Endometrial microvascular endothelial cells (primary cell): ENCODE data around the gene LRRN2. TPM values are rescaled to one million over a fixed set of nuclear protein-coding genes. Genes with fewer than 3 reads are reported as not detected.
"Not testable (repeated sequence)": the region's sequence is repeated elsewhere in the genome, so short reads cannot be mapped to it uniquely, and the experiment has no call there.

Experiments
- in situ Hi-C: cut with HindIII; loops from 2 replicates; pipeline ENCODE4 v1.10.0; 2017; ENCODE audit warnings: low sequenced_read_pairs, low pct_unique_long_range_greater_than_20kb; ENCODE audit errors: inconsistent ontology term
- total RNA-seq: library from RNA; depleted of rRNA; stranded (reverse); fragments of >200 nt; gene quantifications from one replicate; pipeline ENCODE4 v1.2.3, GENCODE V29; 2015; ENCODE audit errors: inconsistent ontology term

The LRRN2 gene
- total RNA-seq, 1 donor from 2014 or later: not detected

DNA sequence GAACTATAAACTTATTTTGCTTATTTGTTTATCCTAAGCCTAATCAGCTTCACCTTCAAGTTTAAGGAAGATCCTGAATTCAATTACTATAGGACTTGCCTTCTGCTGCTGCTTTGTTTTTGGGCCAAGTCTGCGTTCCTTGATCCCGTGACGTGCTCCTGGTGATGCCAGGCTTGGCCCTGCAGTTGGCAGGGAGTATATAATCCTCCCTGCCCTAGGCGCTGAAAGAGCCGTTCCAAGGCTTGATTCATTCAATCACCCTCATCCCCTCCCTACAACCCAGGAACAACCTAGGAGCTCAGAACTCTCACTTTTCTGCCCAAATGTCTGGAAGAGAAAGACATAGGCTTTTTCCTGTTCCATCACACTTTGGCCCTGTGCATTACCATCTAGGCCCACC is 12.4 kb upstream of the LRRN2 start:
- in situ Hi-C loops: no loop called here

DNA sequence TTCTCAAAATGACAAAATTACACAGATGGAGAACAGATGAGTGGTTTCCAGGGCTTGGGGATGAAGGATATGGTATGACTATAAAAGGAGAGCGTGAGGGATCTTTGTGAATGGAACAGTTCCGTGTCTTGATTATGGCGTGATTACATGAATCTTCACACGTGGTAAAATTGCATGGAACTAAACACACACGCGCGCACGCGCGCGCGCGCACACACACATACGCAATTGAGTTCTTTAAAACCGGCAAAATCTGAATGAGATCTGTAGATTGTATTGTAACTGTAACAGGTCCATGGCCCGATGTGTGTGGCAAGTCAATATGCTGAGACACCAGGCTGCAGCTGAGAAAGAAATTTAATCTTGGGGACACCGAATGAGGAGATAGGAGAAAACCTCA is 11.1 kb upstream of the LRRN2 start:
- in situ Hi-C loops: no loop called here

DNA sequence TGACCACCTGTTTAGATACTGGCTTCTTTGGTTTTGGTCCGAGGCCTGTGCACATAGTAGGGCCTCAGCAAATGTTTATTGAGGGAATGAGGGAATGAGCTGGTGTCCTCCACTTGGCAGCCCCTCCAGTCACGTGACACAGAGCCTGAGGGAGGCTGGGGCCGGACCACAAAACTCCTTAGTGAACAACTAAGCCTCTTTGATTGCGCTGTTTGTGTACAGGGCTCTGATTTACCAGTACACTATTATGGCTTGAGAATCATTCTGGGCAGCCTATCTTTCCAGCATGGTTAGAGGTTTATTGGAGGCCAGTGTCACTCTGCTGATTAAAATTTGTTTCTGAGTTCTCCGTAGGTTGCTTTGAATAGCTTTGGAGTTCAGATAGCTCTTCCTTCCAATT is 10.2 kb upstream of the LRRN2 start:
- in situ Hi-C loops: no loop called here

DNA sequence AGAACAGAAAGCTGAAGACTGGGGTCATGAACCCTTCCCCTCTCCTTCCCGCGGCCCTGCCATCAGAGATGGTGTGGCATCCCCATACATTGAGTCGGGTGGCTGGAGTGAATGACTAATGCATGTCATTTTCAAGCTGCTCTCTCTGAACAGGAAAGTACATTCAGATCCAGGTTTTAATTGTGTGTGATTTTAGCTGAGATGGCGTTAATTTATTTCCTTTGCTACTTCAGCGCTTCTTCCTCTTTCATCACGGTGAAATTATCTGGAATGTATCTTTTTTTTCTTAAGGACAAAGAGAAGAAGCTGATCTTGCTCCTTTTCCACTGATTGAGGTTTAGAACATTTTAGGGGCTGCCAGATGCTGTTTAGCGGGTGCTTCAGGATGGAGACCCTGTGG is 8.6 kb upstream of the LRRN2 start:
- in situ Hi-C loops: no loop called here

DNA sequence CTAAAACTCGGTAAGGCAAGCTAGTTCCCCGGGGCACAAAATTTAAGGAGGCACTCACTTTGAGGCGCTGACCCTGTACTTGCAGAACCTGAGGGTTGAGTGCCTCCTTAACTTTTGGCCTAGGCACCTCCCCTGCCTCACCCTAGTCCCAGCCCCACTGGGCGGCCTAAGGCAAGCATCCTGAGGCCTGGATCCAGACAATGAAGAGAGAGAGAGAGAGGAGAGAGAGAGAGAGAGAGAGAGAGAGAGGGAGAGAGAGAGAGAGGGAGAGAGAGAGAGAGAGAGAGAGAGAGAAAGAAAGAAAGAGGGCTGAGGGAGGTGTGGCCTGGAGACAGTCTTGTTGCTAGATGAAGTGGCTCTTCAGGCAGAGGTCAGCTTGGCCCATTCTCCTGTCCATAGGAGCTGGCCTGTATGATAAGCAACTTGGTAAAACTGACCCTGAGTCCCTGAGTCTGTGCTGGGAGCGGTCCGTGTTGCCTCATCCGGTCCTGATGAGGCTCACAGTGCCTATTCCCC is 7.4 kb upstream of the LRRN2 start:
- in situ Hi-C loops: no loop called here

DNA sequence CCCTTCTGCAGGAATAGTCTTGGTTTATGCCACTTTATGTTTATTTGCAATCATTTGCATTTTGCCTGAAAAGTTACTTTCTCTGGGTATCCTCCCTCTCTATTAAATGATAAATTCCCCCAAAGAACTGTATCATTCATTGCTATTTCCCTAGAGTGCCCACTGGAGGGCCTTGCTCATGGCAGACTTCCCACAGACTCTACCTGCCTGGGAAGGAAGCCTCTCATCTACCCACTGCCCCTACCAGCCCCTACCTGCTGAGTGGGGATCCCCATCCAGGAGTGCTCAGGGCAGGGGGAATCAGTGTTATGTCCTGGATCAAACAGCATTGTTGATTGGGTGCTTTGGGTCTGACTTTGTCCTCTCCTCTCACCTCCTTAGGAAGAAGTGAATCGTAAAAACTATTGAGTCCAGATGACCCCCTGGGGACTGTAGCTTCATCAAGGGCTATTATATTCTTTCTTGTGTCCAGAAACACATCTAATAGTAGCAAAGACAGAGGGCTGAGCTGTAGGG is 6.8 kb upstream of the LRRN2 start:
- in situ Hi-C loops: no loop called here

DNA sequence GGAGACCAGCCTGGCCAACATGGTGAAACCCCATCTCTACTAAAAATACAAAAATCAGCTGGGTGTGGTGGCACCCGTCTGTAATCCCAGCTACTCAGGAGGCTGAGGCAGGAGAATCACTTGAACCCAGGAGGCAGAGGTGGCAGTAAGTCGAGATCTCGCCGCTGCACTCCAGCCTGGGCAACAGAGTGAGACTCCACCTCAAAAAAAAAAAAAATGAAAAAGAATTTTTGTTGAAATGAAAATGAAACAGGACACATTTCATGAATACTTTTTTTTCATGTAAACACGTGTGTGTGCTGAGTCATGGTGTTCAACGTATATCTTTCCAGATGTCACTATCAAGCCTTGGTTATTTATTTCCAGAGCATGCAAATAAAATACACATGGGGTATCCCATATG is 5.8 kb upstream of the LRRN2 start:
- in situ Hi-C loops: not testable (repeated sequence)

DNA sequence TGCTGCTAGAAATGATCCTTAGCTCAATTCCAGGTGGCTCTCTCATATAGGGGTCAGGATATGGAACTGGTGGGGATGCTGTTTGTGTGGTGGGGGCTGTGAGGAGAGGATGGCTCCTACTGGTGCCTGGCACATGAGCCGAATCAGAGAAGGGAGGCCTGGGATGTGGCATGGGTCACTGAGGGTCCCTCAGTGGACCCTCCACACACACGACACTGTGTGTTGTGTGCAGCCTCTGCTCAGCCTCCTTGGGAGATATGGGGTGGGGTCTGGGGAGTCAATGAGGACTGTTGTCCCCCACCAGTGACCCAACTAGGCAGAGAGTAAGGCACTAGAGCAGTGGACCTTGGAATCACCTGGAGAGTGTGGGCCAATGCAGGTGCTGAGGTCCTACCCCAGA is 3.2 kb upstream of the LRRN2 start:
- in situ Hi-C loops: no loop called here

DNA sequence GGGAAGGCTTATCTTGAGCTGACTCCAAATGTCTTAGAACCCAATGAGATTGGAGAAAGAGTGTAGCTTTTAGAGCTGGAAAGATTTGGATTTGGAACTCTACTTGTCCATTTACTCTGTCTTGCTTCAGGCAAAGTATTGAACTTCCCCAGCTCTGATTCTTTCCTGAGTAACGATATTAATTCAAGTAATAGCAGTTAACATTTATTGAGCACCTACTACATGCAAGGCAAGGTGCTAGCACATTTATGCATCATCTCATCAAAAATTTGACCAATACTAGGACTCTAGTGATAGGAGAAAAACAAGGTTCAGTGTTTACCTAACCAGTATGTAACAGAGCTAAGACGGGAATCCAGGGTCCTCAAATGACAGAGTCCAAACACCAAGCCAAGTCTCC is 2.5 kb upstream of the LRRN2 start:
- in situ Hi-C loops: no loop called here

DNA sequence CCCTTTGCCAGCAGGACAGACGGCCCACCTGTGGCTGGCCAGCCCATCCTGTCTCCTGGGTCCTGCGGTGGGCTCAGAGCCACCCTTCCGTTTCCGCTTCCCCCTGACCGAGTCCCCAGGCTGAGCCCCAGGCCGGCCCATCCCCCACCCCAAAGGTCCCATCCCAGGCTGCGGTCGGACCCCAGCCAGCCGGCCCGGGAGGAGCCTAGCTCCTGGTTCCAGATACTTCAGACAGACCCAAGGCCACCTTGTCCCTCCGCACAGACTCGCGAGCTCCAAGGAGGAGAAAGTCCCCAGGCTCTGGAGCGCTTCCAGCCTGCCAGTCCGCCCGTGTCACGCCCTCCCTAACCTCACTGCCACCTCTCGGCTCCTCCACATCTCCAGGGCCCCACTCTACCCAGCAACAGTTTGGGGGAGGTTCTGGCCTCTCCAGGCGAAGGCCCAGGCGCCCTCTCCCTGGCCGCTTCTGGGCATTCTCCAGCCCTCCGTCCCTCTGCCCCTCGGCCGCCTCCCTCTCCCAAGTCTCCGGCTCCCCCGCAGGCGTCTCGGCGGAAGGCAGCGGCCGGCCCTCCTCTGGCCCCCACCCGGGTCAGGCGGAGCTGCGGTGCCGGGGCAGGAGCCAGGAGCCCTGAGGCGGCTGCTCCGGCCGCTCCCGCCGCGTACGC is 835 bp downstream of the LRRN2 start:
- in situ Hi-C loops: no loop called here

DNA sequence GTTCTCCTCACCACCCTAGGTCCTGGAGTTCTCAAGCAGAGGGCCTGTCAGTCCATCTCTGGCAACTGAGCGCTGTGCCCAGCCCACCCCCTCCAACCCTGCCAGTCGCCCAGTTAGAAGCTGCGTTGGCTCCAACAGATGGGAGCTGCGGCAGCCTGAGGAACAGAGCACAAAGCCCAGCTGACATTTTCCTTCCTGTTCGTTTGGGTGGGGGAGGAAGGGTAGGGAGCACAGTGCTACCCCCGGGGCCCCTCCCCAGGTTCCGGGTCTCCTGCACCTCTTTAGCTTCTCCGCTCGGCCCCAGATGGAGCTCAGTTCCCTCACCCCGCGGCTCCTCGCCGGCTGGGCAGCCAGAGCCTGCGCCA is 1.4 kb downstream of the LRRN2 start:
- in situ Hi-C loops: no loop called here

DNA sequence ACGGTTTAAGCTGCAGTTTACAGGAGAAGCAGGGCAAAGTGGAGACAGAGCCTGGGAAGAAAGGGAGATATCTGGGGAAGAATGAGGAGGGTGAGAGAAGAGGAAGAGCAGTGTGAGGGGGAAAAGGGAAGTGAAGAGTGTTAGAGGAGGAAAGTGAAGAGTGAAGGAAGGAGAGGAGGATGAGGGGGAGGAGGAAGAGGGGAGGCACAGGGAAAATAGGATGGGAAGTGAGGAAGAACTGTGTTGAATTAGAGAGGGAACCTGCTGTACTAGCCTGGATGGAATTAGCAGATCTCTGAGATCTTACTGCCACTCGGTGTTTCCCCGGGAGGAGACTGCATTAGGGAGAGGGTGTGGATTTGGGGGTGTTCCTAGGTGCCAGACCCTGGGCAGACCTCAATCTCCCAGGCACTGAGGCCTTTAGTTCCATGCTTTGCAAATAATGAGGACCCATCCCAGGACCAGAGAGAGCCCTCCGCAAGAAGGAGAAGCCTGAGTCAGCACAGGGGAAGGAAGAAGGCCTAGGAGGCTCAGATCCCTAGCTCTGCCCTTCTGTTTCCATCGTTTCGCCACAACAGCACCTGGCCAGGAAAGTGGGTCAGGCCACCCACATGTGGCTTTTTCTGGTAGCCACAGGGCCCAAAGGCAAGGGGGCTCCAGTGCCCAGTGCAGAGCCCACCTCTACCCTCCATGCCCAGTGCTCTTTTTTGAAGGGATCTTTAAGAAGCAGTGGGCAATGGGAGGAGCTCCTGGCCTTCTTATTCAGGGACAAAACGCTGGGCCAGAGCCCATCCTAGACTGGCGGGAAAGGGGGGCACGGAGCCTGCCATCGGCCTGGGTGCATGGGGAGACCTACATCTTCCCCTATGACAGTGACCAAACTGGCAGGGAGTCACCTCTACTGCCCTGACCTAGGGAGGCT is 2.0 kb downstream of the LRRN2 start:
- in situ Hi-C loops: no loop called here

DNA sequence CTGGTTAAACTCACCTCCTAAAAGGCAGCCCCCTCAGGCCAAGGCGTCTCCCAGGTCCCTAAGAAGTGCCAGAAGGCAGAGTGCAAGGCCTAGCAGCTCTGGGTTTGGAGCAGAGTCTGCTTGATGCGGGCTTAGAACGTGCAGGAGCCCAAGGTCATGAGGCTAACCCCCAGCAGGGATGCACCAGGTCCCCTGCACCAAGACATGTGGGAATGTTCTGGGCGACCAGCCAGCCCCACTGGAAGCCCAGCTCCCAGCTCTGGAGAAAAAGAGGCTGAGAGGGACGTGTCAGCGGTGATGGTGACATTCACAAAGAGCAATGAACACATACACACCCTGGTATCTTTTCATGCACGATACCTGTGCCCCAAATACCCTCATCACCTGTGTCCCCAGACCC is 5.1 kb downstream of the LRRN2 start:
- in situ Hi-C loops: no loop called here

DNA sequence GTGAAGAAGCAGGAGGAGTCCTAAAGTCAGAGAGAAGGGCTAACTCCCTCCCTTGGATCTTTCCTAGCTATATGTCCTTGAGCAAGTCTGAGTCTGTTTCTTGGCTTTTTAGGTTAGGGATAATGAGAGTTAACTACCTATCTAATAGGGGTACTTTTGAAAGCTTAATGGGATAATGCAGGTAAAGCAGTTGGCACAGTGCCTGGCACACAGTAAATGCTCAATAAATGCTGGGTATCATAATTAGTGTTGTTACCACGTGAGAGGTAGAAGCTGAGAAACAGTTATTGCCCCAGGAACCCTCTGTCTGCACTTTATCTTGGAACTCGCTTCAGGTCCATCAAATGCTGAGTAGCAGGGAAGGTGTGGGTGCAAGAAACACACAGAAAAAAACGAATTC is 5.5 kb downstream of the LRRN2 start:
- in situ Hi-C loops: no loop called here

DNA sequence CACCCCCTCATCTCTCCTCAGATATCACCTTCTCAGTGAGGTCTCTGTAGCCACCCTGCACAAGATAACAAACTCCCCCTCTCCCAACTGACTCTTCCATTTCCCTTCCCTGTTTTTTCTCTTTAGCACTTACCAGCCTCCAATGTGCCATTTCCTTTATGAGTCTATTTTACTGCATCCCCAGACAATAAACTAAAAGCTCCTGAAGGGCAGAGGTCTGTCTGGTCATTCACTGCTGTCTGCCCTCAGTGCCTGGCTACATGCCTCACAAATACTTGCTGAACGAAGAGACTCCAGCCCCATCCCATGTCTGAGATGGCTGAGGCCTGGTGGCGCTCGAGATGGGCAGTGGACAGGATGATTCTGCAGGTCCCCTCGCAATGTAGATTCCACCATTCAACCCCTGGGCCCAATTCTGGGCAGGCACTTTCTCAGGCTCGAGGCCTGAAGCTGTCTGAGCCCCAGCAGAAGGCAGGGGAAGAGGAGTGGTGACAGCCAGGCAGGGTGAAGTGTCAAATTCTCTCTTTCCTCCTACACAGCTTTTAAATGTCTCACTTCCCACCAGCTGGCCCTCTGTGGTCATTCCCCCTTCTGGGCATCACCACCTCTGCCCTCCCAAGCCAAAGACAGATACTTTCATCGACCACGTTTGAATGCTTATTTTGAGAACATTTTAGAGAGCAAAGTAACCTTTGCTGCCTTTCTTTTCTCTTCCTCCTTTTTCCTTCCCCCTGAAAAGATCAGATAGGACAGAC is 6.6 kb downstream of the LRRN2 start:
- in situ Hi-C loops: no loop called here

DNA sequence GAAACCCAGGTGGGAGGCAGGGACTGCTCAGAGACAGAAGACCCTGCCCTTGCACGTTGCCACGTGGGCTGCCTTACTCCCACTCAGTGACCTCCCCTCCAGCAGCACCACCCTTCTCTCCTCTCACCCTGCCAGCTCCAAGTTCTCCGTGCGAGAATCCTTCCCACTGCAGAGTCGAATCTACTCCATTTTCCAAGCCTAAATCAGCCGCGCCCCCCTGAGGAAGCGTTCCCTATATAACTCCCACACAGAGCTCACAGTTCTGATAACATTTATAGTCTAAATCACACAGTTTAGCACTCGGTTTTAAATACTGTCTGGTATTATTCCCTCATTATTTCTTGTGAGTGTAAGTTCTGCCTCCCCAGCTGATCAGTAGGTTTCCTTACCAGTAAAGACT is 7.7 kb downstream of the LRRN2 start:
- in situ Hi-C loops: no loop called here

DNA sequence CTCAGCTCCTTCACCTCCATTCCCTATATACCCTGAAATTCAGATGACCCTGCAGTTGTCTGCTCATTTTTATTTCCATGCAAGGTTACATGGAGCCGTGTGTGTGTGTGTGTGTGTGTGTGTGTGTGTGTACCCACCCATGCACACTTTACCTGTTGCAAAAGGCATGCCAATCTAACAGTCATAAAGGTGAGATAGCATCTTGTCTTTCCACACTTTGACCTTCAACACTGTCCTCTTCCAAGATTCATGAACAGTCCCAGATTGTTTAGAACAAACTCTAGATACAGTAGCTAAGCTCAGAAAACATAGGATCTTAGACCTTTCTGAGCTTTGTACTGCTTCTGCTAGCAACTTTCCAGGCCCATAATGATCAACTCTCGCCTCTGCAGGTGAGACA is 9.5 kb downstream of the LRRN2 start:
- in situ Hi-C loops: no loop called here

DNA sequence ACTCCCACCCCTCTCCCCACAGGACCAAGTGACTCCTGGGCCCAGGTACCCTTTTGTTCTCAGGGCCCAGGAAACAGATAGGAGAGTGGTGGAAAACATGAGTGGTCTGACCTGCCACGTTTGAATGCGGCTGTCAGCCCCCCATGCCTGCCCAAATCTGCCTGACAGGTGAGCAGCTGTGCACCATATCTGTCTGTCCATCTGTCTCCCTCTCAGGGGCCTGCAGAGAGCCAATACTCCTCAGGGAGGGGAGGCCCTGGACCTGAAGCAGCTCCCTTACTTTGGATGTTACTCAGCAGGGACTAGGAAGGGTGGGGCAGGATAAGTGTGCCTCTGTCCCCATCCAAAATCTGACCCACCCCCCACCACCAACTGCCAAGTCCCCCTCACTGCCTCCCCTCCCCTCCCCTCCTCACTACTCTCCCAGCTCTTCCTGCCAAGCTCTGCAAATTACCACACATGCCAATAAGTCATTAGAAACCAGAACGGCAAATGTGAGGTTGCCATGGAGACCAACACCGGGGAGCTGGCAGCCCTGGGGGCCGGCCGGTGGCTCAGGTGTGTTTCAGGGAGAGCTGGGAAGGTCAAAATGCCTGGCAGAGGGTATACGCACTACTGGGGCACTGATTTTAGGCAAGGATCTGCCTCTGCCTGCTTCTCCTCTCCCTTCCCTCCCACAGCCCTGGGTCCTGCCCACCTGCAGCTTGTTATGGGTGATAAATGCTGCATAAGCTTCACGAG is 11.5 kb downstream of the LRRN2 start:
- in situ Hi-C loops: no loop called here

DNA sequence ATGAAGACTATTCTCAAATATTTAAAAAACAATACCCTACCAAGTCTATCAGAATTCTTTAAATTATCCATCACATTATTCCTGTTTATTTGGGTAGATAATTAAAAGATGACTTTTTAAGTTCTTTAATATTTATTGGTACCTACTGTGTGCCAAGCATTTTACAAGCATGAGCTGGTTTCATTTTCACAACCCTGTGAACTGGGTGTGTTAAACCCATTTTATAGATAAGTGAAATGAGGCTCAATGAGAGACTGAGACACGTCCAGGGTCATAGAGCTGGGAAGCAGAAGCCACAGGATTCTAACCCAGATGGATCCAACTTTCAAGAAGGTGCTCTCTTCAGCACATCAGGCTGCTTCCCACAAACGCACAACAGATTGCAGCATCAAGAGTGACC is 12.3 kb downstream of the LRRN2 start:
- in situ Hi-C loops: no loop called here
